GM12892 (cell line): Measurements from ENCODE around the gene IMMT.

Source experiments
- POLR2AphosphoS5 ChIP-seq: IDR thresholded peaks from 2 replicates; pipeline ENCODE4 v1.6.1; 2011; ENCODE audit warnings: low read depth, low read length, control low read depth
- TAF1 ChIP-seq: IDR thresholded peaks from 2 replicates; pipeline ENCODE4 v1.6.1; 2011; ENCODE audit warnings: low read depth, mild to moderate bottlenecking, control low read depth, low read length, borderline replicate concordance

GRCh38 chr2:86241611-86242010, 46.3 kb upstream of the IMMT start:
- TF ChIP-seq POLR2AphosphoS5: no peak
- no peak for TF ChIP-seq TAF1
